ELR (cell line): Measurements from ENCODE around the gene CCT6B.
"Not testable (repeated sequence)": the region's sequence is repeated elsewhere in the genome, so short reads cannot be mapped to it uniquely, and the experiment has no call there.

Experiments
- DNase-seq: peaks from one replicate; pipeline ENCODE4 v3.0.0-alpha.2; 2015; ENCODE audit warnings: low read depth

The CCT6B gene

GRCh38 chr17:34979650-34980352 is 18.5 kb upstream of the CCT6B start:
- peak; percentile 32 for DNase-seq

- no peak for DNase-seq
Measured at GRCh38 chr17:34979153-34979552, 17.9 kb upstream of the CCT6B start.

GRCh38 chr17:34974794-34975785 is 13.8 kb upstream of the CCT6B start:
- peak; percentile 8 for DNase-seq

GRCh38 chr17:34974179-34974578 is 12.9 kb upstream of the CCT6B start:
- no peak for DNase-seq

GRCh38 chr17:34958438-34958837 is 2.8 kb downstream of the CCT6B start:
- no peak for DNase-seq

- DNase-seq: not testable (repeated sequence)
Measured at GRCh38 chr17:34950780-34951179, 10.5 kb downstream of the CCT6B start.

- DNase-seq: no peak
Measured at GRCh38 chr17:34930283-34930682, 31.0 kb downstream of the CCT6B start.

GRCh38 chr17:34926661-34927060 is 34.6 kb downstream of the CCT6B start:
- no peak for DNase-seq

GRCh38 chr17:34920676-34921075 is 40.6 kb downstream of the CCT6B start:
- DNase-seq: no peak

GRCh38 chr17:34917381-34917780 is 43.9 kb downstream of the CCT6B start:
- DNase-seq: no peak

GRCh38 chr17:34916120-34916519 is 45.1 kb downstream of the CCT6B start:
- DNase-seq: no peak

GRCh38 chr17:34913001-34913400 is 48.3 kb downstream of the CCT6B start:
- DNase-seq: no peak

- DNase-seq: no peak
Measured at GRCh38 chr17:34909040-34909439, 52.2 kb downstream of the CCT6B start.

GRCh38 chr17:34902831-34903547 is 58.3 kb downstream of the CCT6B start:
- no peak for DNase-seq

- no peak for DNase-seq
Measured at GRCh38 chr17:34899643-34900291, 61.5 kb downstream of the CCT6B start.

- DNase-seq: no peak
Measured at GRCh38 chr17:34895383-34895782, 65.9 kb downstream of the CCT6B start.

- no peak for DNase-seq
Measured at GRCh38 chr17:34894964-34895363, 66.3 kb downstream of the CCT6B start.

- DNase-seq: peak; percentile 39
Measured at GRCh38 chr17:34892461-34893249, 68.6 kb downstream of the CCT6B start.

GRCh38 chr17:34886831-34887230 is 74.4 kb downstream of the CCT6B start:
- DNase-seq: no peak

GRCh38 chr17:34885076-34885475 is 76.2 kb downstream of the CCT6B start:
- no peak for DNase-seq

GRCh38 chr17:34884597-34884996 is 76.7 kb downstream of the CCT6B start:
- DNase-seq: no peak
